ENCODE data around the gene SPTBN5.

SPTBN5 gene

GRCh38 chr15:41798607-41799487 is 95.0 kb downstream of the SPTBN5 start:
- DNase-seq: no peak

Data from kidney glomerular epithelial cell (primary cell).